Left renal cortex interstitium (tissue), 4 donors: ENCODE data around the gene UGT1A1. TPM values are rescaled to one million over a fixed set of nuclear protein-coding genes. Genes with fewer than 3 reads are reported as not detected.
"Not testable (repeated sequence)": the region's sequence is repeated elsewhere in the genome, so short reads cannot be mapped to it uniquely, and the experiment has no call there.

Source experiments
- DNase-seq, 4 donors: peaks; one replicate each; pipeline ENCODE4 v3.0.0-alpha.2; 2013; ENCODE audit warnings: low read depth in 4 of 4, low spot score in 2 of 4, missing footprints in 1 of 4
- polyA plus RNA-seq, 4 donors: library from polyadenylated mRNA; unstranded; fragments of 120-200 nt; gene quantifications; one replicate each; pipeline ENCODE4 v1.2.1, GENCODE V29; 2013; ENCODE audit not compliant: insufficient read length in 4 of 4

The UGT1A1 gene
- polyA plus RNA-seq = under 1 TPM; 0.11 to 0.46 (median 0.31) TPM

DNA sequence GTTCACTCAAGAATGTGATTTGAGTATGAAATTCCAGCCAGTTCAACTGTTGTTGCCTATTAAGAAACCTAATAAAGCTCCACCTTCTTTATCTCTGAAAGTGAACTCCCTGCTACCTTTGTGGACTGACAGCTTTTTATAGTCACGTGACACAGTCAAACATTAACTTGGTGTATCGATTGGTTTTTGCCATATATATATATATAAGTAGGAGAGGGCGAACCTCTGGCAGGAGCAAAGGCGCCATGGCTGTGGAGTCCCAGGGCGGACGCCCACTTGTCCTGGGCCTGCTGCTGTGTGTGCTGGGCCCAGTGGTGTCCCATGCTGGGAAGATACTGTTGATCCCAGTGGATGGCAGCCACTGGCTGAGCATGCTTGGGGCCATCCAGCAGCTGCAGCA, at the start of gene UGT1A1:
TSS of gene UGT1A1 (plus strand) at position 228 of the 400 bp plus-strand sequence. CDS start at position 246, 18 bp downstream.
- no peak for DNase-seq

DNA sequence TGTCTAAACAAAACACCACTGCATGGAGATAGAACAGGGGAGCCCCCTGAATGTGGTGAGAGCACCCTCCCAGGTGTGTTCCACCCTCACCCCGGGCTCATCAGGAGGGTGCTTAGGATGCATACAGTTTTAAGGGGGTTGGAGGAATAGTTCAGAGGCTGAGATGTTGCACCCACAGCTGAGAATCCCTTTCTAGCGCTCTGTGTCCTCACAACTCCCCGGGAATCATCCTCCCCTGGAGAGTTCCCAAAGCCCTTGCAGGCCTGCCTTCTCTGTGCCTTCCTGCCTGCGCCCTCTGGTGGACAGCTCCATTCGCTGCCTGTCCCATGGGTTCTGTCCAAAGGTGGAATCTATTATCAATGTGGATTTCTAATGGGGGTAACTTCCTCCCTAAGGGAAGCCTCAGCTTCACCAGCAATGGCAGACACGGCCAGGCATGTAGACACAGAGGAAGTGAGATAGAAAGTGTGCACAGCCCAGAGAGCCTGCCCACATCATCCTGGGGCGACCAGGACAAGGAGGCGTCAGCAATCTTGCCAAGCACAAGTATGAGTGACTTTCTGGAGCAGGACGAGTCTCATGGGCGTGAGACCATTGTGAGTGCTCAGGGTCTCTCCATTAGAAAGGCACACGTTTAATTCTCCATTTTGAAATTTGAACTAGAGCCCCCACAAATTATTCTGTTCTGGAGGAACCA, 48.6 kb upstream of the UGT1A1 start:
- peak; percentile 11 to 58 (median 26) for DNase-seq

DNA sequence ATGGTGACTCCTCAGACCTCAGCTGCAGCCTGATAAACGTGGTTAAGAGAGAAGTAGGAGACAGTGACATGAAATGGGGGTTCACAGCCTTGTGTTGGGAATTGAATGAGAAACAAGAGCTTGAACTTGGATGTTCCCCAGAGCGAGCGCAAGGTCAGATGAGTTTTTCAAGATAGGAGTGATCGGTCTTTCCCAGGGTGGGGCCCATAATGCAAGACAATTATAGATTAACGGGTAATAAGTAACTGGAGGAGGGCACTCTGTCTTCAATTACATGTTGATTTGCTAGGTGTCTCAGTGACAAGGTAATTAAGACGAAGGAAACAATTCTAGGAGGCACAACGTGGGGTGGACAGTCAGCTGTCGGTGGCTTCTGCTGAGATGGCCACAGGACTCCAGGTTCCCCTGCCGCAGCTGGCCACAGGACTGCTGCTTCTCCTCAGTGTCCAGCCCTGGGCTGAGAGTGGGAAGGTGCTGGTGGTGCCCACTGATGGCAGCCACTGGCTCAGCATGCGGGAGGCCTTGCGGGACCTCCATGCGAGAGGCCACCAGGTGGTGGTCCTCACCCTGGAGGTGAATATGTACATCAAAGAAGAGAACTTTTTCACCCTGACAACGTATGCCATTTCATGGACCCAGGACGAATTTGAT, 47.3 kb upstream of the UGT1A1 start, which contains the start of gene UGT1A5:
TSS of gene UGT1A5 (plus strand) at position 297 of the 651 bp plus-strand sequence. CDS start at position 382, 85 bp downstream.
- DNase-seq = no peak

DNA sequence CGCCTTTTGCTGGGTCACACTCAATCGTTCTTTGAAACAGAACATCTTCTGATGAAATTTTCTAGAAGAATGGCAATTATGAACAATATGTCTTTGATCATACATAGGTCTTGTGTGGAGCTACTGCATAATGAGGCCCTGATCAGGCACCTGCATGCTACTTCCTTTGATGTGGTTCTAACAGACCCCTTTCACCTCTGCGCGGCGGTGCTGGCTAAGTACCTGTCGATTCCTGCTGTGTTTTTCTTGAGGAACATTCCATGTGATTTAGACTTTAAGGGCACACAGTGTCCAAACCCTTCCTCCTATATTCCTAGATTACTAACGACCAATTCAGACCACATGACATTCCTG, 46.8 kb upstream of the UGT1A1 start:
- no peak for DNase-seq

DNA sequence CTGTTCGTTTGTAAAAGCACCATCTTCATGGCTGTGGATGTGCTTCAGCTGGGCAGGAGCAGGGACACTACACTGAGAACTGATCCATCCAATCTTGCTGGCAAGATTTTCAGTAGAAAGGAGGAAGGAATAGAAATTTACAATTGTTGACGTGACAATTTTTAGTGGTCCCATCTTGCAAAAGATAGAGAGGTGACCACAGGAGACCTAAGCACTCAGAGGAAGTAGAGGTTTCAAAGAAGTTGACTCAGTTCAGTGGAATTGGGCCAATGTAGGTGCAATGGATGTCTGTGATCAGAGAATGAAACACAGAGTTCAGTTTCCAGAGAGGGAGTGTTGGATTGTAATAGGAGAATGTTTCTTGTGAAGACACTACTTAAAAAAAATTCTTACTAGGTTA, 45.9 kb upstream of the UGT1A1 start:
- no peak for DNase-seq

DNA sequence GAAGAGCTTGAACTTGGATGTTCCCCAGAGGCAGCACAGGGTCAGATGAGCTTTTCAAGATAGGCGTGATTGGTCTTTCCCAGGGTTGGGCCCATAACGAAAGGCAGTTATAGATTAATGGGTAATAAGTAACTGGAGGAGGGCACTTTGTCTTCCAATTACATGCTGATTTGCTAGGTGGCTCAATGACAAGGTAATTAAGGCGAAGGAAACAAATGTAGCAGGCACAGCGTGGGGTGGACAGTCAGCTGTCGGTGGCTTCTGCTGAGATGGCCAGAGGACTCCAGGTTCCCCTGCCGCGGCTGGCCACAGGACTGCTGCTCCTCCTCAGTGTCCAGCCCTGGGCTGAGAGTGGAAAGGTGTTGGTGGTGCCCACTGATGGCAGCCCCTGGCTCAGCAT, 41.5 kb upstream of the UGT1A1 start, which contains the start of gene UGT1A4:
TSS of gene UGT1A4 (plus strand) at position 185 of the 400 bp plus-strand sequence. CDS start at position 270, 85 bp downstream.
- no peak for DNase-seq

DNA sequence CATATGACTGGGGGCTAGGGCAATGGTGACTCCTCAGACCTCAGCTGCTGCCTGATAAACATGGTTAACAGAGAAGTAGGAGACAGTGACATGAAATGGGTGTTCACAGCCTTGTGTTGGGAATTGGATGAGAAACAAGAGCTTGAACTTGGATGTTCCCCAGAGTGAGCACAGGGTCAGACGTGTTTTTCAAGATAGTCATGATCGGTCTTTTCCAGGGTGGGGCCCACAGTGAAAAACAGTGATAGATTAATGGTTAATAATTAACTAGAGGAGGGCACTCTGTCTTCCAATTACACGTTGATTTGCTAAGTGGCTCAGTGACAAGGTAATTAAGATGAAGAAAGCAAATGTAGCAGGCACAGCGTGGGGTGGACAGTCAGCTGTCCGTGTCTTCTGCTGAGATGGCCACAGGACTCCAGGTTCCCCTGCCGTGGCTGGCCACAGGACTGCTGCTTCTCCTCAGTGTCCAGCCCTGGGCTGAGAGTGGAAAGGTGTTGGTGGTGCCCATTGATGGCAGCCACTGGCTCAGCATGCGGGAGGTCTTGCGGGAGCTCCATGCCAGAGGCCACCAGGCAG, 31.3 kb upstream of the UGT1A1 start, which contains the start of gene UGT1A3:
TSS of gene UGT1A3 (plus strand) at position 320 of the 579 bp plus-strand sequence. CDS start at position 405, 85 bp downstream.
- no peak for DNase-seq

DNA sequence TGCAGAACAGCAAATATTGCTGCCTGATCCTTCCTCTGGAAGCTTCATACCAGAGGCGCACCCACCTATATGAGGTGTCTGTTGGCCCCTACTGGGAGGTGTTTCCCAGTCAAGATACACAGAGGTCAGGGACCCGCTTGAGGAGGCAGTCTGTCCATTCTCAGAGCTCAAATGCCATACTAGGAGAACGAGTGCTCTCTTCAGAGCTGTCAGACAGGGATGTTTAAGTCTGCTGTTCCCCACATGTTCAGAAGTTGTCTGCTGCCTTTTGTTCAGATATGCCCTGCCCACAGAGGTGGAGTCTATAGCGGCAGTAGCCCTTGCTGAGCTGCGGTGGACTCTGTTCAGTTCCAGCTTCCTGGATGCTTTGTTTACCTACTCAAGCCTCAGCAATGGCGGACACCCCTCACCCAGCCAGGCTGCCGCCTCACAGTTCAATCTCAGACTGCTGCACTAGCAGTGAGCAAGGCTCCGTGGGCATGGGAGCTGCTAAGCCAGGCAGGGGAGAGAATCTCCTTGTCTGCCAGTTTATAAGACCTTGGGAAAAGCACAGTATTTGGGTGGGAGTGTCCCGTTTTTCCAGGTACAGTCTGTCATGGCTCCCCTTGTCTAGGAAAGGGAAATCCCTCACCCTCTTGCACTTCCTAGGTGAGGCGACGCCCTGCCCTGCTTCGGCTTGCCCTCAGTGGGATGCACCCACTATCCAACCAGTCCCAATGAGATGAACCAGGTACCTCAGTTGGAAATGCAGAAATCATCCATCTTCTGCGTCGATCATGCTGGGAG, 23.0 kb upstream of the UGT1A1 start:
- not testable (repeated sequence) for DNase-seq

DNA sequence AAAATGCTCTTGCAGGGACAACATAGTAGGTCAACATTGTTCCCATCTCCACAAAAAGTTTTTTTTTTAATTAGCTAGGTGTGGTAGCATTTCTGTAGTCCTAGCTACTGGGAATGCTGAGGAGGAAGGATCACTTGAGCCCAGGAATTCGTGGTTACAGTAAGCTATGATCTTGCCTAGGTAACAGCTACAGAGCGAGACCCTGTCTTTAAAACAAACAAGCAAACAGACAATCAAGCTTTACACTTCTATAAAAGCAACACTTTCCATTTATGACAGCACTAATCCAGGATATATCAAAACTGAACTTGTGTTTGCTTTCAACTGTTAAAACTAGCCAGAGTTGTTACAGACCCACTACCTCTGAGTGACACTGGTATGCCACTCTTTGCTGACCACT, 19.2 kb upstream of the UGT1A1 start:
- DNase-seq = no peak

DNA sequence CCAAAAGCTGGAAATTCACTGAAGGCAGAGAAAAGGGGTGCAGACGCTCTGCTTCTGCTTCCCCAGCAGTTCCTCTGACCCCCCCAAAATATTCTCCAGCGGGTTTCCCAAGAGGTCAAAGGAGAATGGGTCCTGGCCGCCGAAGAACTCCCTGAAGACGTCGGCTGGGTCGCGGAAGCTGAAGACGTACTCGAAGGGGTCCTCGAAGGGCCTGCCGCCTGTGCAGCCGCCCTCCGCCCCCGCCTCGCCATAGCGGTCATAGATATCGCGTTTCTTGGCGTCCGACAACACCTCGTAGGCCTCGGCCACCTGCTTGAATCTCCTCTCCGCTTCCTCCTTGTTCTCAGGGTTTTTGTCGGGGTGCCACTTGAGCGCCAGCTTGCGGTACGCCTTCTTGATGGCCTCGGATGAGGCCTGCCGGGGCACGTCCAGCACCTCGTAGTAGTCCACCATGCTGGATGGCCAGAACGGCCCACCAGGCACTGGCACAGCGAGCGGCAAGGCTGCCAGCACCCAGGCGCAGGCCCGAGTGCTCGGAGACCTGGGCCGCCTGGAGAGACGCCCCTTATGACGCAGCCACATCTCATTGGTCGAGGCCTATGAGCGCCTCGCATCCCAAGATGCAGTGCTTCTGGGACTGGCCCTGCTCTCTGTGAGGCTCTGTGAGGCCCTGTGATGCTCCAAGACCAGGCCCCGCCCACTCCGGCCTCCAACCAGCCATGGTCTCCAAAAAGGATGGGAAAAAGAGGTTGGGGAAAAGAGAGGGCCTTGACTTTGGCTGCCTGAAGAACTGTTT, 16.4 kb upstream of the UGT1A1 start:
- DNase-seq = no peak

DNA sequence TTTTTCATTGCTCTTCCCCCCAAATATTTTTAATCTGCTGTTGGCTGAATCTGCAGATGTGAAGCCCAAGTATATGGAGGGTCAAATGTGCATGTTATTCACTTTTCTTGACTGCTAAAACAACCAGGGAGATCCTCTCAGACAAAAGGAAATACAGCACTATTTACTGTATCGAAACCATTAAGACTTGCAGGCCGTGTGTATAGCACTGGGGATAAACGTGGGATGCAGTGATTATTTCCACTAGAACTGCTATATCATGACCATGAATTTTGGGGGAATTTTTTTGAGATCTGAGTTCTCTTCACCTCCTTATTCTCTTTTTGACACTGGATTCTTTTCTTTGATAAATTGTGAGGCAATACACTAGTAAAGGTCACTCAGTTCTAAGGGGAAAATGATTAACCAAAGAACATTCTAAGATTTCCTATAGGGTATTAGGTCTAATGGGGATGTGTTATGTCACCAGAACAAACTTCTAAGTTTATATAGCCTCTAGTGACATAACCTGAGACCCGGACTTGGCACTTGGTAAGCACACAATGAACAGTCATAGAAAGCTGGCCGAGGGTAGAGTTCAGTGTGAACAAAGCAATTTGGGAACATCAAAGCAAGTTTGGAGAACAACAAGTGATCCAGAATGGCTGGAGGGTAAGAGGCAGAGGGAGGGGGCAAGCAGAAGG, 14.9 kb upstream of the UGT1A1 start:
- DNase-seq = no peak

DNA sequence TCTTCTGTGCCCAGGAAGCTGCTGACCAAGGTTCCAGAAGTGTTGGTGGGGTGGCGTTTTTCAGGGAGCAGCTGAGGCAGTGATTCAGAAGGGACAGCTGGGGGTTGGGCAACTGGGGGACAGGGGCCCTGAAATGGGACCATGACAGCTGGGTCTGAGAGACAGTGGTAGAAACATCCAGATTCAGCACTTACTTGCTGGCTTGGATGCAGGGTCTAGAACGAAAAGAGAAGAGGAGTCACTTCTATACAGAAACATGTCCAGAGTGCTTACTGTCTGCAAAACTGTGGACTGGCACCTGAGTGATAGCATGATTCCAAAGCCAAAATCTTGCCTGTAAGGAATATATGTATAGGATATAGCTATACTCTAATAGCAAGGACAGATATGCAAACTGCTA, 14.2 kb upstream of the UGT1A1 start:
- DNase-seq = not testable (repeated sequence)

DNA sequence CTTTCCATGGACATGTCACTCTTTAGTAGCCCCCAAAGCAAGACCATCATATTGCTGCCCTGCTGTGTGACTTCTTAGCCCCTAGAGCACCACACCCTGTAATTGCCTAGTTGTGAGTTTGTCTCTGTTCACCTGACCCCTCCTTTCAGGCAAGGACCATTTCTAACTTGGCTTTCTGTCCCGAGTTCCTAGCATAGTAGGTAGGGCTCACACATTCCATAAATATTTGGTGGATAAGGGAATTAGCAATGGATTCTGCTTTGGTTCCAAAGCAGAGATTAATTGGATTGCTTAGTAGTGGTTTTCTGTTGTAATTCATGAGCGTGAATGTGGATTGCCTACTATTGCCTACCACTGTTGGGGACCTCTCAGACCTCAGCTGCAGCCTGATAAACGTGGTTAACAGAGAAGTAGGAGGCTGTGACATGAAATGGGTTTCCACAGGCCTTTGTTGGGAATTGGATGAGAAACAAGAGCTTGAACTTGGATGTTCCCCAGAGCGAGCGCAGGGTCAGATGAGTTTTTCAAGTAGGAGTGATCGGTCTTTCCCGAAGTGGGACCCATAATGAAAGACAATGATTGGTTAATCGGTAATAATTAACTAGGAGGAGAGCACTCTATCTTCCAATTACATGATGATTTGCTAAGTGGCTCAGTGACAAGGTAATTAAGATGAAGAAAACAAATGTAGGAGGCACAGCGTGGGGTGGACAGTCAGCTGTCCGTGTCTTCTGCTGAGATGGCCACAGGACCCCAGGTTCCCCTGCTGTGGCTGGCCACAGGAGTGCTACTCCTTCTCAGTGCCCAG, 13.4 kb upstream of the UGT1A1 start:
- DNase-seq = no peak

DNA sequence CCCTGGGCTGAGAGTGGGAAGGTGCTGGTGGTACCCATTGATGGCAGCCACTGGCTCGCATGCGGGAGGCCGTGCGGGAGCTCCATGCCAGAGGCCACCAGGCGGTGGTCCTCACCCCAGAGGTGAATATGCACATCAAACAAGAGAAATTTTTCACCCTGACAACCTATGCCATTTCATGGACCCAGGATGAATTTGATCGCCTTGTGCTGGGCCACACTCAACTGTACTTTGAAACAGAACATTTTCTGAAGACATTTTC, 12.9 kb upstream of the UGT1A1 start:
- no peak for DNase-seq

DNA sequence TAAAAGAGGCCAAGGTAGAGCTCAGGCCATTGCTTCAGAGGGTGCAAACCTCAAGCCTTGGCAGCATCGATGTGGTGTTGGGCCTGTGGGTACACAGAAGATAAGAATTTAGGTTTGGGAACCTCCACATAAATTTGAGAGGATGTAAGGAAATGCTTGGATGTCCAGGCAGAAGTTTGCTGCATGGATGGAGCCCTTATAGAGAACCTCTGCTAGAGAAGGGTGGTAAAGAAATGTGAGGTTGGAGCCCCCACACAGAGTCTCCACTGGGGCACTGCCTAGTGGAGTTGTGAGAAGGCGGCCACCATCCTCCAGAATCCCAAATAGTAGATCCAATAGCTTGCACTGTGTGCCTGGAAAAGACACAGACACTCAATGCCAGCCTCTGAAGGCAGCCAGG, 9.4 kb upstream of the UGT1A1 start:
- DNase-seq = not testable (repeated sequence)

DNA sequence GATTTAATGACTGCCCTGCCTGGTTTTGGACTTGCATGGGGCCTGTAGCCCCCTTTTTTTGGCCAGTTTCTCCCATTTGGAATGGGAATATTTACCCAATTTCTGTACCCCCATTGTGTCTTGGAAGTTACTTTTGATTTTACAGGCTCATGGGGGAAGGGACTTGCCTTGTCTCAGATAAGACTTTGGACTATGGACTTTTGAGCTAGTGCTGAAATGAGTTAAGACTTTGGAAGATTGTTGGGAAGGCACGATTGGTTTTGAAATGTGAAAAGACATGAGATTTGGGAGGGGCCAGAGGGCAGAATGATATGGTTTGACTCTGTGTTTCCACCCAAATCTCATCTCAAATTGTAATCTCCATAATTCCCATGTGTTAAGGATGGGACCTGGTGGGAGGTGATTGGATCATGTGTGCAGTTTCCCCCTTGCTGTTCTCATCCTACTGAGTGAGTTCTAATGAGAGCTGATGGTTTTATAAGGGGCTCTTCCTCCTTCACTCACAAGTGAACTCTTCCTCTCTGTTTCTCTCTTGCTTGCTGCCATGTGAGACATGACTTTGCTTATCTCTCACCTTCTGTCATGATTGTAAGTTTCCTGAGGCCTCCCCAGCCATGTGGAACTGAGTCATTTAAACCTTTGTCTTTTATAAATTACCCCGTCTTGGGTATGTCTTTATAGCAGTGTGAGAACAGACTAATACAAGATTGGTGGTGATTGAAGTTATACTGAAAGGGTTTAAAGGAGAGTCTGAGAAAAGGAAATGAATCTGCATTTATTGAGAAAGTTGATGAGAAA, 8.7 kb upstream of the UGT1A1 start:
- not testable (repeated sequence) for DNase-seq

DNA sequence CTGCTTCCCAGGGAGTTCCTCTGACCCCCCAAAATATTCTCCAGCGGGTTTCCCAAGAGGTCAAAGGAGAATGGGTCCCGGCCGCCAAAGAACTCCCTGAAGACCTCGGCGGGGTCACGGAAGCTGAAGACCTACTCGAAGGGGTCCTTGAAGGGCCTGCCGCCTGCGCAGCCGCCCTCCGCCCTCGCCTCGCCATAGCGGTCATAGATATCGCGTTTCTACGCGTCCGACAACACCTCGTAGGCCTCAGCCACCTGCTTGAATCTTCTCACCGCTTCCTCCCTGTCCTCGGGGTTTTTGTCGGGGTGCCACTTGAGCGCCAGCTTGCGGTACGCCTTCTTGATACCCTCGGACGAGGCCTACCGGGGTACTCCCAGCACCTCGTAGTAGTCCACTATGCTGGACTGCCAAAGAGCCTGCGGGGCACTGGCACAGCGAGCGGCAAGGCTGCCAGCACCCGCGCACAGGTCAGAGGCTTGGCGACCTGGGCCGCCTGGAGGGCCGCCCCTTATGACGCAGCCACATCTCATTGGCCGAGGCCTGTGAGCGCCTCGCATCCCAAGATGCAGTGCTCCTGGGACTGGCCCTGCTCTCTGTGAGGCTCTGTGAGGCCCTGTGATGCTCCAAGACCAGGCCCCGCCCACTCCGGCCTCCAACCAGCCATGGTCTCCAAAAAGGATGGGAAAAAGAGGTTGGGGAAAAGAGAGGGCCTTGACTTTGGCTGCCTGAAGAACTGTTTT, 5.0 kb upstream of the UGT1A1 start:
- no peak for DNase-seq
